ENCODE measurements around the gene OSBPL6. TPM values are rescaled to one million over a fixed set of nuclear protein-coding genes. Genes with fewer than 3 reads are reported as not detected.

OSBPL6 gene
- total RNA-seq, 1 donor from 2014 or later: 6.9 TPM

- Mint-ChIP-seq H3K36me3 (no peaks in the 10 kb centered on the region), H3K4me1 (ENCODE audit: unreplicated experiment) (no peaks in the 10 kb centered on the region), H3K27ac (no peak overlapping the region), H3K9me3 (no peaks in the 10 kb centered on the region), H3K27me3 (peaks cover 15% of the 10 kb centered on the region), H3K4me3 (no peak overlapping the region)
- TF ChIP-seq CTCF (conservative IDR thresholded peaks at IDR 0.05): no peak
- DNase-seq (ENCODE audit: extremely low spot score, unreplicated experiment): no peak
Observed at GRCh38 chr2:178392215-178392614, 197.9 kb downstream of the OSBPL6 start.

- TF ChIP-seq CTCF (conservative IDR thresholded peaks at IDR 0.05): no peak
- Mint-ChIP-seq H3K4me3 (no peak overlapping the region), H3K9me3 (no peaks in the 10 kb centered on the region), H3K4me1 (ENCODE audit: unreplicated experiment) (no peaks in the 10 kb centered on the region), H3K27ac (no peak overlapping the region), H3K27me3 (peaks cover 10% of the 10 kb centered on the region), H3K36me3 (no peaks in the 10 kb centered on the region)
- DNase-seq (ENCODE audit: extremely low spot score, unreplicated experiment): no peak
Observed at GRCh38 chr2:178394859-178395258, 200.5 kb downstream of the OSBPL6 start.

GRCh38 chr2:178395295-178395694, 201.0 kb downstream of the OSBPL6 start:
- H3K27me3 Mint-ChIP-seq: peaks cover 10% of the 10 kb centered on the region
- H3K4me1 Mint-ChIP-seq (ENCODE audit: unreplicated experiment): no peaks in the 10 kb centered on the region
- H3K4me3 Mint-ChIP-seq: no peak overlapping the region
- H3K9me3 Mint-ChIP-seq: no peaks in the 10 kb centered on the region
- DNase-seq (ENCODE audit: extremely low spot score, unreplicated experiment): no peak
- H3K27ac Mint-ChIP-seq: no peak overlapping the region
- no peaks in the 10 kb centered on the region for H3K36me3 Mint-ChIP-seq
- TF ChIP-seq CTCF (conservative IDR thresholded peaks at IDR 0.05): no peak

- Mint-ChIP-seq H3K27ac (no peak overlapping the region), H3K9me3 (no peaks in the 10 kb centered on the region), H3K4me1 (ENCODE audit: unreplicated experiment) (no peaks in the 10 kb centered on the region), H3K36me3 (no peaks in the 10 kb centered on the region), H3K4me3 (no peak overlapping the region), H3K27me3 (peaks cover 10% of the 10 kb centered on the region)
- no peak for TF ChIP-seq CTCF (conservative IDR thresholded peaks at IDR 0.05)
- DNase-seq (ENCODE audit: extremely low spot score, unreplicated experiment): no peak
Observed at GRCh38 chr2:178395941-178396570, 201.7 kb downstream of the OSBPL6 start.

GRCh38 chr2:178397002-178397605, 202.8 kb downstream of the OSBPL6 start:
- TF ChIP-seq CTCF (conservative IDR thresholded peaks at IDR 0.05): peak; percentile 86
- Mint-ChIP-seq H3K4me1 (ENCODE audit: unreplicated experiment) (no peaks in the 10 kb centered on the region), H3K27ac (no peak overlapping the region), H3K27me3 (peaks cover 15% of the 10 kb centered on the region), H3K4me3 (no peak overlapping the region), H3K9me3 (no peaks in the 10 kb centered on the region), H3K36me3 (no peaks in the 10 kb centered on the region)
- no peak for DNase-seq (ENCODE audit: extremely low spot score, unreplicated experiment)
